ENCODE results near the gene BACH2.

GRCh38 chr6:90284236-90285041, 12.2 kb downstream of the BACH2 start:
- TF ChIP-seq CTCF (IDR thresholded peaks at IDR 0.05; ENCODE audit: insufficient read depth, low read length), result no peak
- no peak for TF ChIP-seq REST (IDR thresholded peaks at IDR 0.05; ENCODE audit: insufficient replicate concordance, low read depth)
- no peak for TF ChIP-seq POLR2AphosphoS5 (IDR thresholded peaks at IDR 0.05; ENCODE audit: low read depth)
